Mesendoderm (in vitro differentiated cells): ENCODE measurements around the gene SORD.
A peak's percentile ranks its signal among the peaks of the same experiment; 100 is the strongest.
"Not testable (repeated sequence)": the region's sequence is repeated elsewhere in the genome, so short reads cannot be mapped to it uniquely, and the experiment has no call there.

ENCODE experiments used
- DNase-seq: peaks from one replicate; pipeline ENCODE4 v3.0.0; 2013
- H2AK5ac ChIP-seq: 2 replicates; pipeline ENCODE4 v1.6.1; 2013; ENCODE audit warnings: low read length, inconsistent platforms
- H2BK120ac ChIP-seq: 2 replicates; pipeline ENCODE4 v1.6.1; 2013; ENCODE audit warnings: low read depth, mild to moderate bottlenecking, low read length, moderate library complexity, mixed read lengths
- H2BK15ac ChIP-seq: replicated peaks from 2 replicates; pipeline ENCODE4 v1.6.1; 2013; ENCODE audit warnings: low read depth, mild to moderate bottlenecking, moderate library complexity
- H2BK5ac ChIP-seq: 2 replicates; pipeline ENCODE4 v1.6.1; 2013; ENCODE audit warnings: low read length, inconsistent platforms
- H3K18ac ChIP-seq: 2 replicates; pipeline ENCODE4 v1.6.1; 2013; ENCODE audit warnings: mild to moderate bottlenecking, low read length, mixed read lengths
- H3K23ac ChIP-seq: one replicate; pipeline ENCODE4 v1.6.1; 2013; ENCODE audit warnings: low read length
- H3K27ac ChIP-seq: 2 replicates; pipeline ENCODE4 v1.5.1; 2013; ENCODE audit warnings: low read depth, mild to moderate bottlenecking, inconsistent platforms, low read length, moderate library complexity
- H3K27me3 ChIP-seq: 2 replicates; pipeline ENCODE4 v1.6.1; 2013; ENCODE audit warnings: low read length, control low read depth, mild to moderate bottlenecking, inconsistent platforms; ENCODE audit not compliant: insufficient read depth, poor library complexity
- H3K36me3 ChIP-seq: 2 replicates; pipeline ENCODE4 v1.6.1; 2013; ENCODE audit warnings: low read length, inconsistent platforms; ENCODE audit not compliant: control insufficient read depth, insufficient read depth
- H3K4ac ChIP-seq: one replicate; pipeline ENCODE4 v1.6.1; 2013; ENCODE audit warnings: low read depth, mild to moderate bottlenecking, low read length, moderate library complexity
- H3K4me1 ChIP-seq: 2 replicates; pipeline ENCODE4 v1.6.1; 2013; ENCODE audit warnings: low read depth, low read length, inconsistent platforms; ENCODE audit not compliant: control insufficient read depth
- H3K4me2 ChIP-seq: 2 replicates; pipeline ENCODE4 v1.6.1; 2013; ENCODE audit warnings: low read length
- H3K4me3 ChIP-seq: 2 replicates; pipeline ENCODE4 v1.5.1; 2013; ENCODE audit warnings: mild to moderate bottlenecking, low read length
- H3K56ac ChIP-seq: one replicate; pipeline ENCODE4 v1.6.1; 2013; ENCODE audit warnings: low read length
- H3K79me1 ChIP-seq: 2 replicates; pipeline ENCODE4 v1.6.1; 2013; ENCODE audit warnings: low read length, inconsistent platforms
- H3K79me2 ChIP-seq: 2 replicates; pipeline ENCODE4 v1.6.1; 2013; ENCODE audit warnings: mild to moderate bottlenecking, low read length; ENCODE audit not compliant: control insufficient read depth, insufficient read depth
- H3K9ac ChIP-seq: 2 replicates; pipeline ENCODE4 v1.6.1; 2013; ENCODE audit warnings: low read length, inconsistent platforms
- H4K5ac ChIP-seq: one replicate; pipeline ENCODE4 v1.6.1; 2013; ENCODE audit warnings: low read length
- H4K8ac ChIP-seq: one replicate; pipeline ENCODE4 v1.6.1; 2013; ENCODE audit warnings: low read depth, mild to moderate bottlenecking, control low read depth, low read length, moderate library complexity
- WGBS: extraction: QIAGEN DNeasy Blood & Tissue Kit; methylation state at CpG from one replicate; pipeline ENCODE4 v1.1.7; 2013; ENCODE audit warnings: low lambda C conversion rate, missing lambda C conversion rate; ENCODE audit not compliant: insufficient coverage; ENCODE audit errors: extremely low coverage; 5-methylcytosine and 5-hydroxymethylcytosine counted together

SORD gene

GRCh38 chr15:45034600-45035375 lies 11.8 kb downstream of the SORD start:
- H3K27ac ChIP-seq, H4K5ac ChIP-seq, H3K9ac ChIP-seq, H3K4me3 ChIP-seq, H2BK120ac ChIP-seq, H3K36me3 ChIP-seq, H2AK5ac ChIP-seq, H3K4me1 ChIP-seq, H4K8ac ChIP-seq, H3K56ac ChIP-seq, H3K27me3 ChIP-seq, H3K4ac ChIP-seq, H3K4me2 ChIP-seq, H2BK15ac ChIP-seq, H3K23ac ChIP-seq, H3K18ac ChIP-seq, DNase-seq, H2BK5ac ChIP-seq, H3K79me2 ChIP-seq, H3K79me1 ChIP-seq: not testable (repeated sequence)
- WGBS = no CpG with 5 or more reads among the region's 56 CpGs

DNA sequence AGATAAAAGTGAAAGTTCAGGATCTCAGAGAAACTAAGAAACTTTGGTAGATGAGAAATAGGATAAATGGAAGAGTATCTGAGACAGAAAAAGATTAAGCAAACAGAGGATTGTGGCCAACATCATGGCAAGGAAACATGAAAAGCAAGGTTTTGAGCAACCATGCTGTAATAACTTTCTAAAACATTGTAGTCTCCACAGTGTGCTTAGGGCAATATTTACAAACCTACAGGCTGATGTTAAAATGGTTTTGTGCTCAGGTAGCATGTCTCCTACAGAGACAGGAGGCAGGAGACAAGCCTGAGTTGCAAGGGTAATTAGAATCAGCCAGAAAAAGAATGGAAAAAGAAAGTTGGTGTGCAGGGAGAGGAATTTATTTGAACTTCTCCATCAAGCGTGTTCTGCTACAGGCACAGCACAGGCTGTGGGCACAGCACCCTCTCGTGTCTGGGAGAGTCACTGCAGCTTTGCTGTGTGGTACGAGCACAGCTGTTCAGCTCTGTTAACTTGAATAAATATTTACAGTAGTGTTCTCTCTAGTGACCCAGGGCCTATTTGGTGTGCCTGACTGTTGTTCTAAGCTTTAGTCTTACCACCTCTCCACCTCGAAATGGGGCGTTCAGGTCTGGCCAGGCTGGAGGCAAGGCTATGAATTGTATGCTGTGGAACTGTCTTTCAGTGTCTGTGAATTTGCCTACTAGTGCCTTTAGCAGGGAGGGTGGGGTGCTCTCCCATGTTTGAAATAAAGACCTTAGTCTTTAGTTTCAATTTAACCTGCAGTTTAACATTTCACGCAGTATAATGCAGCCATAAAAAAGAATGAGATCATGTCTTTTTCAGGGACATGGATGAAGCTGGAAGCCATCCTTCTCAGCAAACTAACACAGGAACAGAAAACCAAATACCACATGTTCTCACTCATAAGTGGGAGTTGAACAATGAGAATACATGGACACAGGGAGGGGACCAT lies 14.1 kb downstream of the SORD start:
- H3K9ac ChIP-seq, H3K27me3 ChIP-seq, H3K27ac ChIP-seq, H3K23ac ChIP-seq, H2BK15ac ChIP-seq, H4K5ac ChIP-seq, H3K4ac ChIP-seq, H2AK5ac ChIP-seq, H2BK120ac ChIP-seq, H3K79me2 ChIP-seq, H3K36me3 ChIP-seq, H3K4me1 ChIP-seq, H4K8ac ChIP-seq, H3K4me3 ChIP-seq, H3K4me2 ChIP-seq, H2BK5ac ChIP-seq, H3K18ac ChIP-seq, H3K79me1 ChIP-seq, H3K56ac ChIP-seq: not testable (repeated sequence)
- peak; percentile 65 for DNase-seq
- no CpG with 5 or more reads among the region's 6 CpGs for WGBS

- Histone ChIP-seq H3K9ac (no peak overlapping the region), H3K23ac (no peak overlapping the region), H2BK15ac (no peak overlapping the region), H4K8ac (no peak overlapping the region), H2BK5ac (no peak overlapping the region), H2BK120ac (no peak overlapping the region), H3K18ac (no peak overlapping the region), H3K27me3 (no peaks in the 10 kb centered on the region), H3K79me2 (no peaks in the 10 kb centered on the region), H4K5ac (no peak overlapping the region), H3K27ac (no peak overlapping the region), H3K4ac (no peak overlapping the region), H3K36me3 (peaks cover 1% of the 10 kb centered on the region), H3K79me1 (no peaks in the 10 kb centered on the region), H2AK5ac (no peak overlapping the region), H3K4me3 (no peak overlapping the region), H3K4me1 (no peaks in the 10 kb centered on the region), H3K4me2 (no peak overlapping the region), H3K56ac (no peak overlapping the region)
- no peak for DNase-seq
- no CpG with 5 or more reads among the region's 4 CpGs for WGBS
Measured at GRCh38 chr15:45037936-45038335, 14.9 kb downstream of the SORD start.

GRCh38 chr15:45040396-45040795 lies 17.4 kb downstream of the SORD start:
- not testable (repeated sequence) for H3K18ac ChIP-seq, H2BK5ac ChIP-seq, H2BK120ac ChIP-seq, H2BK15ac ChIP-seq, H3K4me1 ChIP-seq, H2AK5ac ChIP-seq, H3K36me3 ChIP-seq, DNase-seq, H3K9ac ChIP-seq, H3K79me2 ChIP-seq, H3K27ac ChIP-seq, H3K56ac ChIP-seq, H3K79me1 ChIP-seq, H3K4ac ChIP-seq, H3K4me2 ChIP-seq, H3K23ac ChIP-seq, H3K4me3 ChIP-seq, H3K27me3 ChIP-seq, H4K5ac ChIP-seq, H4K8ac ChIP-seq
- no CpG with 5 or more reads among the region's 1 CpG for WGBS

- not testable (repeated sequence) for H2AK5ac ChIP-seq, H2BK15ac ChIP-seq, H3K4me2 ChIP-seq, H3K27ac ChIP-seq, H3K56ac ChIP-seq, H3K9ac ChIP-seq, H3K4me1 ChIP-seq, H2BK120ac ChIP-seq, H3K4ac ChIP-seq, H4K5ac ChIP-seq, H3K27me3 ChIP-seq, H3K23ac ChIP-seq, DNase-seq, H2BK5ac ChIP-seq, H3K36me3 ChIP-seq, H3K79me1 ChIP-seq, H3K18ac ChIP-seq, H3K79me2 ChIP-seq, H3K4me3 ChIP-seq, H4K8ac ChIP-seq
- WGBS = no CpG with 5 or more reads among the region's 5 CpGs
Measured at GRCh38 chr15:45041538-45041937, 18.5 kb downstream of the SORD start.
